Measurements from ENCODE around the gene HIRIP3. TPM values are rescaled to one million over a fixed set of nuclear protein-coding genes. Genes with fewer than 3 reads are reported as not detected.

Gene HIRIP3
- total and polyA plus RNA-seq, 2 of the 13 experiments (the other 11 are each of a cell fraction or from before 2014, with no cell fraction given): 12.6 to 17.2 TPM

DNA sequence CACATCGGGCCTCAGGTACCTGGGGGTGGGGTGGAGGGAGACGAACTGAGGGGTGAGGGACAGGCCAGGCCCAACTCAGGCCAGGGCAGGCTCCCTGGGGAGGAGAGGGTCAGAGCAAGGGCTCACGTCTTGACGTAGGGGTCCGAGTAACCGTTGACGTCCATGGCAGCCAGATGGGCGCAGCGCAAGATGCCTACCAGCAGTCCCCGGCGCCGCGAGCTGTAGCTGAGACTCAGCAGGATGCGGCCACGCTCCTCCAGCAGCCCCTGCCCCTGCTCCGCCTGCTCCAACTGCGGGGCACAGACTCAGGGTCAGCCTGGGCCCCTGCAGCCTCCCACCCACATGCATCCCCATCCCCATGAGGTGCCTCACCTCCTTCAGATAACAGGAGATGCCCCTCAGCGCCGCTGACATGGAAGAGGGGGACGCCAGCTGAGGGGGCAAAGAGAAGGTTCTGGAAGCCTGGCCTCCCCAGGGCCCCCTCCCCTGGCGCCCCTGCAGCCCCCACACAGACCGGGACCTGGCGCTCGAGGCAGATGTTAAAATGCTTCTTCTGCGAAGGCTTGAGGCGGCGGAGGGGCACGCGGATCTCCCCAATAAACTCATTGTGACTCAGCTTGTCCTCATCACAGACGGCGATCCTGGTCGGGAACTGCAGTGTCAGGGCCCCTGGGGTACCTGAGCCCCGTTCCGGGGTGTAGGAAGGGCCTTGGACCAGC lies 11.4 kb upstream of the HIRIP3 start:
- ATAC-seq (no peak), DNase-seq (ENCODE audit: low spot score) (no peak), FAIRE-seq (no peak)
- peaks cover 0 to 3% of the 10 kb centered on the region in 2 experiments; a peak in 1 of 5 replicates for H3K36me3 ChIP-seq (replicated peaks in 1 of 2; ENCODE audit: control insufficient read depth in 1 of 2, insufficient read depth in 2 of 2, low read length in 2 of 2)
- no peak overlapping the region for H3K27ac ChIP-seq (ENCODE audit: extremely low read length, insufficient read depth, low read length)
- no peak overlapping the region for H3K4me3 ChIP-seq (replicated peaks in 1 of 3; ENCODE audit: insufficient read depth in 1 of 3, low read depth in 2 of 3, low read length in 3 of 3)
- intact Hi-C loops (cut with micrococcal nuclease; ENCODE audit: unreplicated experiment) (no loop called here), in situ Hi-C loops (cut with HindIII; ENCODE audit: extremely low pct_ligation_motif_present, low pct_unique_long_range_greater_than_20kb) (loop anchor here (10.0 kb wide), 1 partner anchor 142 kb away; the partner anchor contains the start of gene CDIPT)
- no peaks in the 10 kb centered on the region for H3K9me3 ChIP-seq (ENCODE audit: low read length)
- no peaks in the 10 kb centered on the region for H4K20me1 ChIP-seq (ENCODE audit: insufficient read depth, low read length)
- ChIA-PET POLR2A (interaction anchor here (1.1 kb wide), 1 partner anchor 25 kb away, joined by 3 read pairs; no protein-coding TSS in a partner anchor), CTCF (ENCODE audit: low intra/inter-chr PET ratio, low total read pairs) (no interaction called here)
- TF ChIP-seq MYNN (CRISPR knock-in tag; IDR thresholded peaks at IDR 0.05; ENCODE audit: low read depth): no peak
- TF ChIP-seq AGO2 (optimal IDR thresholded peaks at IDR 0.05; ENCODE audit: low read depth, low read length): peak; percentile 74
- TF ChIP-seq AGO1 (IDR thresholded peaks at IDR 0.05; ENCODE audit: low read depth, low read length, poor library complexity, severe bottlenecking): peak; percentile 81
- no peak for TF ChIP-seq MAF1 (CRISPR knock-in tag; IDR thresholded peaks at IDR 0.05; ENCODE audit: borderline replicate concordance)
- TF ChIP-seq POLR2AphosphoS5 (IDR thresholded peaks at IDR 0.05; ENCODE audit: low read depth, low read length): 0 out of 2 replicates have a peak, but pooled peaks have one; percentile 17
- TF ChIP-seq AKAP8 (CRISPR knock-in tag; IDR thresholded peaks at IDR 0.05): peak; percentile 61; the same call in 1 of the 2 replicates
- H3K9ac ChIP-seq (ENCODE audit: insufficient read depth, low read depth, low read length): no peak overlapping the region
- H3K79me2 ChIP-seq (ENCODE audit: insufficient read depth, low read length): no peaks in the 10 kb centered on the region
- no peak overlapping the region for H3K4me2 ChIP-seq (ENCODE audit: low read depth, low read length)
- 94% methylated on average over 32 of the region's 34 CpGs for WGBS (ENCODE audit: low lambda C conversion rate)
- H3K4me1 ChIP-seq (ENCODE audit: insufficient read depth, low read length): peaks cover 24% of the 10 kb centered on the region
- peaks cover 9 to 21% of the 10 kb centered on the region in 2 experiments; a peak in 4 of 5 replicates for H3K27me3 ChIP-seq (ENCODE audit: control insufficient read depth in 1 of 2, insufficient read depth in 2 of 2, low read length in 2 of 2)
- no peak overlapping the region for H2AFZ ChIP-seq (ENCODE audit: low read length)
- BruUV-seq (replicated peaks): no TSS peak

DNA sequence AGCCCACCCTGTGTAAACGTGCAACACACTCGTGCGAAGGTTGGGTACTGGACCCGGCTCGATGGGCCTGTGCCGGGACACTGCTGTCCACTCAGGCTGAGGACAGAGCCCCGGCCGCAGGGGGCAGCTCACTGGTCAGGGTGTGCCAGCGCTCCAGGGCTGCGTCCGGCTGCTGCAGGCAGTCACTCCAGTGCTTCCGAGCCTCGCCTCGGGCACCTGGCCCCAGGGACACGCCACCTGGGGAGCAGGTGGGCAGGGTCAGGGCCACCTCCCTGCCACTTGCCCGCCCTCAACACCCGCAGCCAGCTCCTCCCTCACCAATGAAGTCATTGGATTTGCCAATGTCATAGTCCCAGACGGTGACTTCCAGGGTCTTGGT lies 10.7 kb upstream of the HIRIP3 start:
- no peaks in the 10 kb centered on the region for H3K79me2 ChIP-seq (ENCODE audit: insufficient read depth, low read length)
- H3K4me2 ChIP-seq (ENCODE audit: low read depth, low read length): no peak overlapping the region
- in situ Hi-C loops (cut with HindIII; ENCODE audit: extremely low pct_ligation_motif_present, low pct_unique_long_range_greater_than_20kb): loop anchor here (10.0 kb wide), 1 partner anchor 141 kb away; the partner anchor contains the start of gene CDIPT
- H3K4me3 ChIP-seq (replicated peaks in 1 of 3; ENCODE audit: insufficient read depth in 1 of 3, low read depth in 2 of 3, low read length in 3 of 3): no peak overlapping the region
- intact Hi-C loops (cut with micrococcal nuclease; ENCODE audit: unreplicated experiment): no loop called here
- no peaks in the 10 kb centered on the region for H4K20me1 ChIP-seq (ENCODE audit: insufficient read depth, low read length)
- H3K9ac ChIP-seq (ENCODE audit: insufficient read depth, low read depth, low read length): no peak overlapping the region
- 98% methylated on average over 6 of the region's 18 CpGs for WGBS (ENCODE audit: low lambda C conversion rate)
- ChIA-PET CTCF (ENCODE audit: low intra/inter-chr PET ratio, low total read pairs) (interaction anchor here (1.1 kb wide), 1 partner anchor 144 kb away, joined by 3 read pairs; no protein-coding TSS in a partner anchor), POLR2A (interaction anchor here (1.1 to 2.1 kb wide), 2 partner anchors 26 to 33 kb away, joined by 3 to 8 read pairs; partner anchors contain the start of gene TAOK2)
- no peak for ATAC-seq
- no peak overlapping the region for H3K27ac ChIP-seq (ENCODE audit: extremely low read length, insufficient read depth, low read length)
- FAIRE-seq: no peak
- peaks cover 20% of the 10 kb centered on the region for H3K4me1 ChIP-seq (ENCODE audit: insufficient read depth, low read length)
- H3K27me3 ChIP-seq (ENCODE audit: control insufficient read depth in 1 of 2, insufficient read depth in 2 of 2, low read length in 2 of 2): peaks cover 8 to 17% of the 10 kb centered on the region in 2 experiments; a peak in 4 of 5 replicates
- H2AFZ ChIP-seq (ENCODE audit: low read length): no peak overlapping the region
- DNase-seq (ENCODE audit: low spot score): no peak
- BruUV-seq (replicated peaks): no TSS peak
- H3K36me3 ChIP-seq (replicated peaks in 1 of 2; ENCODE audit: control insufficient read depth in 1 of 2, insufficient read depth in 2 of 2, low read length in 2 of 2): peaks cover 0 to 3% of the 10 kb centered on the region in 2 experiments; a peak in 1 of 5 replicates
- no peaks in the 10 kb centered on the region for H3K9me3 ChIP-seq (ENCODE audit: low read length)
- TF ChIP-seq, protein P1, sequence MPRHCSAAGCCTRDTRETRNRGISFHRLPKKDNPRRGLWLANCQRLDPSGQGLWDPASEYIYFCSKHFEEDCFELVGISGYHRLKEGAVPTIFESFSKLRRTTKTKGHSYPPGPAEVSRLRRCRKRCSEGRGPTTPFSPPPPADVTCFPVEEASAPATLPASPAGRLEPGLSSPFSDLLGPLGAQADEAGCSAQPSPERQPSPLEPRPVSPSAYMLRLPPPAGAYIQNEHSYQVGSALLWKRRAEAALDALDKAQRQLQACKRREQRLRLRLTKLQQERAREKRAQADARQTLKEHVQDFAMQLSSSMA (CRISPR knock-in tag; IDR thresholded peaks at IDR 0.05): no peak
- peak; percentile 64 for TF ChIP-seq AGO2 (optimal IDR thresholded peaks at IDR 0.05; ENCODE audit: low read depth, low read length)
- TF ChIP-seq RBFOX2 (IDR thresholded peaks at IDR 0.05; ENCODE audit: low read depth, low read length): 0 out of 2 replicates have a peak, but pooled peaks have one; percentile 12
- TF ChIP-seq, protein P2, sequence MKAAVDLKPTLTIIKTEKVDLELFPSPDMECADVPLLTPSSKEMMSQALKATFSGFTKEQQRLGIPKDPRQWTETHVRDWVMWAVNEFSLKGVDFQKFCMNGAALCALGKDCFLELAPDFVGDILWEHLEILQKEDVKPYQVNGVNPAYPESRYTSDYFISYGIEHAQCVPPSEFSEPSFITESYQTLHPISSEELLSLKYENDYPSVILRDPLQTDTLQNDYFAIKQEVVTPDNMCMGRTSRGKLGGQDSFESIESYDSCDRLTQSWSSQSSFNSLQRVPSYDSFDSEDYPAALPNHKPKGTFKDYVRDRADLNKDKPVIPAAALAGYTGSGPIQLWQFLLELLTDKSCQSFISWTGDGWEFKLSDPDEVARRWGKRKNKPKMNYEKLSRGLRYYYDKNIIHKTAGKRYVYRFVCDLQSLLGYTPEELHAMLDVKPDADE (CRISPR knock-in tag; IDR thresholded peaks at IDR 0.05): no peak
- TF ChIP-seq ESRRA (CRISPR knock-in tag; IDR thresholded peaks at IDR 0.05; ENCODE audit: low read depth): no peak
- TF ChIP-seq ZNF615 (CRISPR knock-in tag; IDR thresholded peaks at IDR 0.05; ENCODE audit: borderline replicate concordance): no peak
- 0 out of 2 replicates have a peak, but pooled peaks have one; percentile 22 for TF ChIP-seq ZNF768 (CRISPR knock-in tag; IDR thresholded peaks at IDR 0.05)
- peak; percentile 0; the same call in 1 of the 2 replicates for TF ChIP-seq GABPB1 (CRISPR knock-in tag; IDR thresholded peaks at IDR 0.05)
- TF ChIP-seq TOE1 (CRISPR knock-in tag; IDR thresholded peaks at IDR 0.05): no peak

Measured in HepG2 (cell line).